ENCODE data around the gene COL26A1.
A peak's percentile ranks its signal among the peaks of the same experiment; 100 is the strongest.
"Not testable (repeated sequence)": the region's sequence is repeated elsewhere in the genome, so short reads cannot be mapped to it uniquely, and the experiment has no call there.

The COL26A1 gene

GRCh38 chr7:101598986-101599771 lies 236.5 kb downstream of the COL26A1 start:
- no peak for DNase-seq (ENCODE audit: low read depth)

GRCh38 chr7:101599787-101600186 lies 237.1 kb downstream of the COL26A1 start:
- DNase-seq (ENCODE audit: low read depth): no peak

DNA sequence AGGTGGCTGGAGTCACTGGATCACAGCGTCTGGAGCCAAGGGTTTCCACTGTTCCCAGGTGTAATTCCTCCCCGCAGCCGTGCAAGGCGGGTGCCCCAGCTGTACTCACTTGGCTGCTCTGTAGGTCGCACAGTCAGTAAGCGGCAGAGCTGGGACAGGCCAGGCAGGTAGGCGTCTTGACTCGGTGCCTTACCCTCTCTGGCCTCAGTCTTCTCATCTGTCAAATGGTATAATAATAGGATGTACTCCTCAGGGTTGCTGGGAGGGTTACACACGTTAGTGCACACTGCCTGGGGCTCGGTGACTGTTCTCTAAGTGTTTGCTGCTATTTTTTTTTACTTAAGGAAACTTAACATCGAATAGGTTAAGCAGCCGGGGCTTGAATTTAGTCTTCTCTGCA lies 239.4 kb downstream of the COL26A1 start:
- no peak for DNase-seq (ENCODE audit: low read depth)

GRCh38 chr7:101602484-101603241 lies 240.0 kb downstream of the COL26A1 start:
- DNase-seq (ENCODE audit: low read depth): peak; percentile 25

GRCh38 chr7:101604331-101604933 lies 241.8 kb downstream of the COL26A1 start:
- DNase-seq (ENCODE audit: low read depth): no peak

GRCh38 chr7:101604934-101605332 lies 242.3 kb downstream of the COL26A1 start:
- DNase-seq (ENCODE audit: low read depth): not testable (repeated sequence)

- no peak for DNase-seq (ENCODE audit: low read depth)
These were observed 243.2 kb downstream of the COL26A1 start for GRCh38 chr7:101605611-101606497.

DNA sequence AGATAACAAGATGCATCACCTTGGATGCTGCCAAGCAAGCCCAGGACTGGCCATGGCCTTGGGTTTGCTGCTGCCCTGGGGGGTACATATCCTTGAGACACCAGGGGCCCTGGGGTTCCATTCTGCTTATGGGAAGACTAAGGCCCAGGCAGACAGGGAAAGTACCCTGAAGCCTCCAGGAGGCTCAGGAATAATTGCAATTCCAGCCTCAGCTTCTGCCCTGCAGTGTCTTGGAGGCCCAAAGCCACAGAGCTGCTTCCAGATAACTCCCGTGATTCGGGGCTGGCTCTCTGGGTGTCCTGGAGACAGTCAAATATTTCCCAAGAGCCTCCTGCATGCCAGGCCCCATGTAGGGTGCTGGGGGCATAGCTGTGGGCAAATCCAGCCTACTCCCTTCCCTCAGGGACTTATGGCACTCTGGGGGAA lies 243.8 kb downstream of the COL26A1 start:
- DNase-seq (ENCODE audit: low read depth): no peak

All from activated T-helper 1 cell treated with Interleukin-2 at 50 U/mL for 16 hours (primary cell).